Coronary artery (tissue), 2 donors: ENCODE measurements around the gene CYP2U1.

Source experiments
- DNase-seq: peaks from one replicate; pipeline ENCODE4 v3.0.0-alpha.2; 2017; ENCODE audit warnings: low spot score
- H3K27ac ChIP-seq, 2 donors: fragments of 200-600 bp; sonication (generic); one replicate each; pipeline ENCODE4 v1.5.1; 2016 to 2019
- H3K4me3 ChIP-seq: fragments of 200-600 bp; sonication (generic); 2 replicates; pipeline ENCODE4 v1.5.1; 2016; ENCODE audit warnings: mild to moderate bottlenecking, moderate library complexity
- CTCF ChIP-seq: fragments of 200-600 bp; sonication (generic); IDR thresholded peaks from one replicate; pipeline ENCODE4 v1.5.1; 2019; ENCODE audit warnings: antibody characterized with exemption

CYP2U1 gene

GRCh38 chr4:107996949-107997788, 65.8 kb downstream of the CYP2U1 start:
- Histone ChIP-seq H3K4me3 (peak overlapping the region; percentile 2), H3K27ac (peak overlapping the region; percentile 81 to 87)
- DNase-seq = peak; percentile 78
- no peak for TF ChIP-seq CTCF

GRCh38 chr4:107997794-107998193, 66.4 kb downstream of the CYP2U1 start:
- TF ChIP-seq CTCF = no peak
- peak overlapping the region; percentile 81 to 87 for H3K27ac ChIP-seq
- no peak overlapping the region for H3K4me3 ChIP-seq
- no peak for DNase-seq

- TF ChIP-seq CTCF = no peak
- peak overlapping the region; percentile 45 to 81 for H3K27ac ChIP-seq
- no peak overlapping the region for H3K4me3 ChIP-seq
Measured at GRCh38 chr4:107999932-108000539, 68.7 kb downstream of the CYP2U1 start.

GRCh38 chr4:108001540-108002135, 70.3 kb downstream of the CYP2U1 start:
- no peak overlapping the region for H3K4me3 ChIP-seq
- no peak for DNase-seq
- H3K27ac ChIP-seq = no peak overlapping the region
- TF ChIP-seq CTCF = no peak

More at GRCh38 chr4:107999932-108000539, 68.7 kb downstream of the CYP2U1 start:
- DNase-seq = no peak
